Measurements from ENCODE around the gene TRABD2B. TPM values are rescaled to one million over a fixed set of nuclear protein-coding genes. Genes with fewer than 3 reads are reported as not detected.

TRABD2B gene
- total and polyA plus RNA-seq, 2 of the 4 experiments (the other 2 are of a cell fraction), result not detected

DNA sequence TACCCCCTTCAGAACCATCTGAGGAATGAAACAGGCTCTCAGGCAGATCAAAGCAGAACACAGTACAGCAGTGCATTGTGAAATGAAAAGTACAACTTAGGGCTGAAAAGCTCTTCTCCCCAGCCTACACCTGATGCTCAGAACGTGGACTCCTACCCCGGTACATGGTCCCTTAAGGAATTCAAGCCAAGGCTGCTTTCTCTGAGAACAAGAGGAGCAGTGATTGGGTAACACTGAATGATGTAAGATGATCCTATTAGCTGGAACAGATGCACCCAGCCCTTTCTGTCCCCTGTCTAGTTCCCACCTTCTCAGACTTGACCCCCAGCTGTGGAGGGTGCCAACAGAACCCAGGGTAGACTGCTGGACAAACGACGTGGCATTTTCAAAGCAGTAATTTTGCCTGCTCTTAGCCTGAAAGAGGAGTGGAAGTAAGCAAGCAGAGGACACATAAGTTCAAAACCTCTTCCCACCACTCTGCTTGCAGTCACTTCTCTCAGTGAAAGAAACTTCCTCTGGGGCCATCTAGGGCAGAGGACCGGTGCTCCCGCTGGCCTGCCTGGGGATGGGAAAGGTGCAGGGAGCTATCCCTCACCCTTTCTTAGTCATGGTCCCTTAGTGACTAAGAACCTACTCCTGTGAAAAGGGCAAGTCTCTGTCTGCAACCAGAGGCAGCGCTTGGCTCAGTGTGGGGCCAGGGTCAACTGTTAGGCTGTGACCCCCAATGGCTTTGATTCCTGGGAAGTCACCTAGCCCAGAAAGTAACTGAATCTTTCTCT lies 72.7 kb downstream of the TRABD2B start:
- H3K9ac ChIP-seq (ENCODE audit: low read depth, low read length), result no peak overlapping the region
- no peak overlapping the region for H3K14ac ChIP-seq (replicated peaks; ENCODE audit: low read depth, low read length)
- H3K4me3 ChIP-seq (ENCODE audit: insufficient read depth, low read depth, low read length), result no peak overlapping the region
- TF ChIP-seq MXI1 (IDR thresholded peaks at IDR 0.05; ENCODE audit: borderline replicate concordance, low read depth, low read length) (no peak), POLR2A (IDR thresholded peaks at IDR 0.05; ENCODE audit: low read depth, low read length) (no peak), FOS (IDR thresholded peaks at IDR 0.05; ENCODE audit: low read depth, low read length) (no peak), CHD1 (IDR thresholded peaks at IDR 0.05; ENCODE audit: low read depth, low read length) (no peak), MAFK (IDR thresholded peaks at IDR 0.05; ENCODE audit: low read depth, low read length) (no peak), BHLHE40 (IDR thresholded peaks at IDR 0.05; ENCODE audit: low read depth, low read length) (no peak)
- TF ChIP-seq, protein P1, sequence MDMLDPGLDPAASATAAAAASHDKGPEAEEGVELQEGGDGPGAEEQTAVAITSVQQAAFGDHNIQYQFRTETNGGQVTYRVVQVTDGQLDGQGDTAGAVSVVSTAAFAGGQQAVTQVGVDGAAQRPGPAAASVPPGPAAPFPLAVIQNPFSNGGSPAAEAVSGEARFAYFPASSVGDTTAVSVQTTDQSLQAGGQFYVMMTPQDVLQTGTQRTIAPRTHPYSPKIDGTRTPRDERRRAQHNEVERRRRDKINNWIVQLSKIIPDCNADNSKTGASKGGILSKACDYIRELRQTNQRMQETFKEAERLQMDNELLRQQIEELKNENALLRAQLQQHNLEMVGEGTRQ (IDR thresholded peaks at IDR 0.05; ENCODE audit: low read depth, low read length), result no peak
- no peak overlapping the region for H2AK5ac ChIP-seq (ENCODE audit: low read depth, low read length)
- no peak for DNase-seq
- H3K18ac ChIP-seq (ENCODE audit: low read depth, low read length), result no peak overlapping the region
- H4K8ac ChIP-seq (ENCODE audit: low read depth in 2 of 2, low read length in 2 of 2), result no peak overlapping the region
- no peaks in the 10 kb centered on the region for H3K4me1 ChIP-seq (ENCODE audit: control insufficient read depth, insufficient read depth, low read length)
- H3K4me2 ChIP-seq (ENCODE audit: low read depth, low read length), result no peak overlapping the region
- H2BK20ac ChIP-seq (ENCODE audit: low read depth, low read length), result no peak overlapping the region
- no peak overlapping the region for H3K27ac ChIP-seq (ENCODE audit: insufficient read depth, low read length)
- H2BK120ac ChIP-seq (ENCODE audit: low read depth, low read length), result no peak overlapping the region
- no peak overlapping the region for H3K4ac ChIP-seq (ENCODE audit: low read depth, low read length)
- no peak overlapping the region for H4K5ac ChIP-seq (ENCODE audit: low read depth, low read length)
- no peaks in the 10 kb centered on the region for H4K20me1 ChIP-seq (ENCODE audit: insufficient read depth, low read length)
- no peaks in the 10 kb centered on the region for H3K79me1 ChIP-seq (ENCODE audit: low read depth in 1 of 2, low read length in 2 of 2)
- POLR2A ChIA-PET (ENCODE audit: unreplicated experiment), result no interaction called here
- no peak overlapping the region for H2AK9ac ChIP-seq (replicated peaks; ENCODE audit: low read depth, low read length, poor library complexity)
- no peaks in the 10 kb centered on the region for H3K9me3 ChIP-seq (ENCODE audit: control insufficient read depth, insufficient read depth, low read length)
- CTCF ChIA-PET, result no interaction called here
- no peaks in the 10 kb centered on the region for H3K9me1 ChIP-seq (ENCODE audit: insufficient read depth, low read length)
- H2AFZ ChIP-seq (replicated peaks; ENCODE audit: low read length, poor library complexity), result no peak overlapping the region
- WGBS, 2 experiments (ENCODE audit: extremely low coverage in 2 of 2, insufficient read length in 1 of 2), result 60% methylated on average over 1 of the region's 7 CpGs; no CpG with 5 or more reads in 1 of the 2 experiments
- ATAC-seq (ENCODE audit: low read depth), result no peak
- intact Hi-C loops (cut with micrococcal nuclease) (no loop called here), in situ Hi-C loops (cut with MboI; ENCODE audit: low sequenced_read_pairs) (no loop called here), dilution Hi-C loops (cut with HindIII; ENCODE audit: low sequenced_read_pairs, unreplicated experiment) (no loop called here)
- H3K23ac ChIP-seq (ENCODE audit: low read depth, low read length), result no peak overlapping the region
- H2BK5ac ChIP-seq (ENCODE audit: low read depth, low read length, poor library complexity, severe bottlenecking), result no peak overlapping the region
- no TSS peak for BruUV-seq (replicated peaks)
- H4K91ac ChIP-seq (ENCODE audit: insufficient read depth, low read depth, low read length), result no peak overlapping the region
- no peak overlapping the region for H3K56ac ChIP-seq (ENCODE audit: extremely low read depth, insufficient read depth, low read length)
- no peaks in the 10 kb centered on the region for H3K36me3 ChIP-seq (ENCODE audit: control insufficient read depth, insufficient read depth, low read length)
- H2BK15ac ChIP-seq (ENCODE audit: low read depth, low read length), result no peak overlapping the region
- H3K27me3 ChIP-seq (ENCODE audit: control insufficient read depth, insufficient read depth, low read length), result no peaks in the 10 kb centered on the region
